ENCODE results near the gene MAGOH.
"Not testable (repeated sequence)": the region's sequence is repeated elsewhere in the genome, so short reads cannot be mapped to it uniquely, and the experiment has no call there.

The MAGOH gene

GRCh38 chr1:53207726-53208125 is 30.6 kb downstream of the MAGOH start:
- TF ChIP-seq CTCF (IDR thresholded peaks at IDR 0.05; ENCODE audit: insufficient read depth, low read length, missing control alignments): no peak
- H3K4me3 ChIP-seq (ENCODE audit: low read depth, low read length): no peak overlapping the region
- ChIA-PET POLR2A (interaction anchor here (0.7 kb wide), 1 partner anchor 9 kb away, joined by 3 read pairs; no protein-coding TSS in a partner anchor), CTCF (no interaction called here)
- no peak for DNase-seq (ENCODE audit: low read depth, low spot score)

- TF ChIP-seq CTCF (IDR thresholded peaks at IDR 0.05; ENCODE audit: insufficient read depth, low read length, missing control alignments): no peak
- ChIA-PET CTCF (no interaction called here), POLR2A (no interaction called here)
- no peak overlapping the region for H3K4me3 ChIP-seq (ENCODE audit: low read depth, low read length)
- DNase-seq (ENCODE audit: low read depth, low spot score): no peak
These were observed 31.5 kb downstream of the MAGOH start for GRCh38 chr1:53206735-53207379.

GRCh38 chr1:53206083-53206685 is 32.1 kb downstream of the MAGOH start:
- CTCF ChIA-PET; H3K4me3 ChIP-seq (ENCODE audit: low read depth, low read length); DNase-seq (ENCODE audit: low read depth, low spot score); POLR2A ChIA-PET: not testable (repeated sequence)

GRCh38 chr1:53205496-53205895 is 32.8 kb downstream of the MAGOH start:
- POLR2A ChIA-PET; DNase-seq (ENCODE audit: low read depth, low spot score); H3K4me3 ChIP-seq (ENCODE audit: low read depth, low read length); CTCF ChIA-PET: not testable (repeated sequence)

- DNase-seq (ENCODE audit: low read depth, low spot score): no peak
- CTCF ChIA-PET: interaction anchor here (3.4 kb wide), 1 partner anchor 17 kb away, joined by 11 read pairs; no protein-coding TSS in a partner anchor
- no peak overlapping the region for H3K4me3 ChIP-seq (ENCODE audit: low read depth, low read length)
- POLR2A ChIA-PET: no interaction called here
- TF ChIP-seq CTCF (IDR thresholded peaks at IDR 0.05; ENCODE audit: insufficient read depth, low read length, missing control alignments): no peak
These were observed 34.9 kb downstream of the MAGOH start for GRCh38 chr1:53203466-53203865.

- POLR2A ChIA-PET: interaction anchor here (0.5 kb wide), 1 partner anchor 9 kb away, joined by 3 read pairs; no protein-coding TSS in a partner anchor
- CTCF ChIA-PET: interaction anchor here (1.1 to 1.2 kb wide), 2 partner anchors 8 to 80 kb away, joined by 3 to 4 read pairs; no protein-coding TSS in a partner anchor
- TF ChIP-seq CTCF (IDR thresholded peaks at IDR 0.05; ENCODE audit: insufficient read depth, low read length, missing control alignments): no peak
- DNase-seq (ENCODE audit: low read depth, low spot score): no peak
- H3K4me3 ChIP-seq (ENCODE audit: low read depth, low read length): peak overlapping the region; percentile 20; the same call in 1 of the 2 replicates
These were observed 40.1 kb downstream of the MAGOH start for GRCh38 chr1:53198241-53198651.

- no peak for TF ChIP-seq CTCF (IDR thresholded peaks at IDR 0.05; ENCODE audit: insufficient read depth, low read length, missing control alignments)
- POLR2A ChIA-PET: no interaction called here
- CTCF ChIA-PET: interaction anchor here (1.1 to 5.5 kb wide), 2 partner anchors 14 to 81 kb away, joined by 3 to 95 read pairs; no protein-coding TSS in a partner anchor
- H3K4me3 ChIP-seq (ENCODE audit: low read depth, low read length): peak overlapping the region; percentile 74
- DNase-seq (ENCODE audit: low read depth, low spot score): no peak
These were observed 40.8 kb downstream of the MAGOH start for GRCh38 chr1:53197291-53198200.
